HepG2 (cell line): ENCODE measurements around the gene PTPRM. TPM values are rescaled to one million over a fixed set of nuclear protein-coding genes. Genes with fewer than 3 reads are reported as not detected.

Experiments used
- ATAC-seq: fragments of 200-7000 bp; cut with Tn5 transposase; 3 replicates; pipeline ENCODE4 v1.9.1; 2020; ENCODE audit warnings: mild to moderate bottlenecking, moderate library complexity
- BruUV-seq: library from RNA; stranded (reverse); fragments of 400-500 nt; replicated peaks from 2 replicates; lab custom pipeline; 2021; lab: Mats Ljungman, UMichigan
- CTCF ChIA-PET: fragments of 300-600 bp; formaldehyde crosslinking; extraction: SDS; loops from one replicate; lab custom pipeline; 2021; ENCODE audit warnings: low total read pairs, inconsistent platforms, low intra/inter-chr PET ratio; lab: Yijun Ruan, JAX
- POLR2A ChIA-PET: fragments of 350-600 bp; sonication (Branson Sonifier 250); formaldehyde crosslinking; loops from one replicate; lab custom pipeline; 2020; ENCODE audit warnings: antibody characterized with exemption, inconsistent platforms; lab: Yijun Ruan, JAX
- DNase-seq: peaks from one replicate; pipeline ENCODE4 v3.0.0-alpha.2; 2015; ENCODE audit warnings: low spot score
- FAIRE-seq: peaks from 3 replicates; lab custom pipeline; 2011; peaks lifted over from hg19 to GRCh38; lab: Jason Lieb, UNC
- H2AFZ ChIP-seq: one replicate; pipeline ENCODE4 v1.6.1; 2011; ENCODE audit warnings: low read length, inconsistent platforms
- H3K27ac ChIP-seq: fragments of 300-600 bp; 3 replicates; pipeline ENCODE4 v1.8.0; 2011; ENCODE audit warnings: mixed run types, mild to moderate bottlenecking, mixed read lengths, low read length, inconsistent platforms; ENCODE audit not compliant: insufficient read depth; ENCODE audit errors: extremely low read length
- H3K27me3 ChIP-seq, 2 experiments: fragments of 200-600 bp in 1 of 2; 2 replicates in 1 of 2; 3 replicates in 1 of 2; pipeline versions ENCODE4 v1.6.0 to v1.8.0; 2011; ENCODE audit warnings: low read length in 2 of 2, mild to moderate bottlenecking in 2 of 2, moderate library complexity in 2 of 2, inconsistent platforms in 1 of 2; ENCODE audit not compliant: insufficient read depth in 2 of 2, control insufficient read depth in 1 of 2
- H3K36me3 ChIP-seq, 2 experiments: fragments of 200-600 bp in 1 of 2; replicated peaks in 1 of 2; 2 replicates in 1 of 2; 3 replicates in 1 of 2; pipeline versions ENCODE4 v1.5.1 to v1.8.0; 2011; ENCODE audit warnings: low read length in 2 of 2, inconsistent platforms in 1 of 2; ENCODE audit not compliant: insufficient read depth in 2 of 2, control insufficient read depth in 1 of 2
- H3K4me1 ChIP-seq: 2 replicates; pipeline ENCODE4 v1.5.1; 2012; ENCODE audit warnings: low read length, inconsistent platforms; ENCODE audit not compliant: insufficient read depth
- H3K4me2 ChIP-seq: 2 replicates; pipeline ENCODE4 v1.6.0; 2011; ENCODE audit warnings: low read depth, low read length, inconsistent platforms
- H3K4me3 ChIP-seq, 3 experiments: fragments of 200-600 bp in 1 of 3; sonication (generic), shearing (Covaris generic) in 1 of 3; replicated peaks in 1 of 3; 2 replicates each; pipeline ENCODE4 v1.5.1; 2011 to 2016; ENCODE audit warnings: low read length in 3 of 3, inconsistent platforms in 2 of 3, low read depth in 2 of 3, mild to moderate bottlenecking in 2 of 3, control low read depth in 1 of 3, mixed read lengths in 1 of 3; ENCODE audit not compliant: insufficient read depth in 1 of 3
- H3K79me2 ChIP-seq: one replicate; pipeline ENCODE4 v1.6.1; 2011; ENCODE audit warnings: low read length, inconsistent platforms; ENCODE audit not compliant: insufficient read depth
- H3K9ac ChIP-seq: 2 replicates; pipeline ENCODE4 v1.6.0; 2011; ENCODE audit warnings: mild to moderate bottlenecking, low read depth, low read length, inconsistent platforms; ENCODE audit not compliant: insufficient read depth
- H3K9me3 ChIP-seq: 2 replicates; pipeline ENCODE4 v1.5.1; 2012; ENCODE audit warnings: mild to moderate bottlenecking, low read length
- H4K20me1 ChIP-seq: 2 replicates; pipeline ENCODE4 v1.6.0; 2011; ENCODE audit warnings: inconsistent platforms, mild to moderate bottlenecking, low read length, moderate library complexity; ENCODE audit not compliant: insufficient read depth
- DR1 ChIP-seq: sonication (generic); formaldehyde crosslinking; IDR thresholded peaks from 2 replicates; pipeline ENCODE4 v1.8.0; 2021; ENCODE audit warnings: mild to moderate bottlenecking, missing genetic modification reagents, inconsistent platforms
- HNF4G ChIP-seq, 2 experiments: sonication (generic) in 1 of 2; formaldehyde crosslinking in 1 of 2; IDR thresholded peaks; 2 replicates each; pipeline versions ENCODE4 v1.4.0 to v1.6.1; 2011 to 2020; ENCODE audit warnings: borderline replicate concordance in 2 of 2, low read depth in 2 of 2, mild to moderate bottlenecking in 2 of 2, low read length in 1 of 2, missing genetic modification reagents in 1 of 2, moderate library complexity in 1 of 2
- PHF21A ChIP-seq: sonication (generic); formaldehyde crosslinking; IDR thresholded peaks from 2 replicates; pipeline ENCODE4 v1.5.0; 2020; ENCODE audit warnings: mild to moderate bottlenecking, missing genetic modification reagents
- POLR2G ChIP-seq: fragments of 200-400 bp; formaldehyde crosslinking; IDR thresholded peaks from 2 replicates; pipeline ENCODE4 v1.6.1; 2018; ENCODE audit warnings: mild to moderate bottlenecking, low read depth, low read length, moderate library complexity
- PRDM10 ChIP-seq: sonication (generic); formaldehyde crosslinking; IDR thresholded peaks from 2 replicates; pipeline ENCODE4 v1.4.0; 2020; ENCODE audit warnings: low read depth, missing genetic modification reagents
- SOX13 ChIP-seq, 3 experiments: fragments of 450-650 bp in 1 of 3; sonication (generic) in 1 of 3; formaldehyde crosslinking in 1 of 3; IDR thresholded peaks in 2 of 3; conservative IDR thresholded peaks in 1 of 3; 2 replicates each; pipeline versions ENCODE4 v1.5.0 to v1.6.1; 2016 to 2020; ENCODE audit warnings: antibody characterized with exemption in 1 of 3, mild to moderate bottlenecking in 1 of 3, missing compliant biosample characterization in 1 of 3, missing genetic modification reagents in 1 of 3, moderate library complexity in 1 of 3
- STAT6 ChIP-seq: sonication (generic); formaldehyde crosslinking; IDR thresholded peaks from 2 replicates; pipeline ENCODE4 v1.4.0; 2020; ENCODE audit warnings: missing genetic modification reagents, mild to moderate bottlenecking, borderline replicate concordance
- TCF7 ChIP-seq: sonication (generic); IDR thresholded peaks from 2 replicates; pipeline ENCODE4 v1.6.1; 2016; ENCODE audit warnings: antibody characterized with exemption, low read depth
- ZFY ChIP-seq: sonication (generic); formaldehyde crosslinking; IDR thresholded peaks from 2 replicates; pipeline ENCODE4 v1.4.0; 2020; ENCODE audit warnings: missing genetic modification reagents
- ZNF275 ChIP-seq: sonication (generic); formaldehyde crosslinking; IDR thresholded peaks from 2 replicates; pipeline ENCODE4 v1.8.0; 2022; ENCODE audit warnings: missing genetic modification reagents, mild to moderate bottlenecking, inconsistent platforms, borderline replicate concordance
- ZNF503 ChIP-seq: sonication (generic); formaldehyde crosslinking; IDR thresholded peaks from 2 replicates; pipeline ENCODE4 v1.4.0; 2020; ENCODE audit warnings: missing genetic modification reagents
- ZNF607 ChIP-seq: sonication (generic); formaldehyde crosslinking; IDR thresholded peaks from 2 replicates; pipeline ENCODE4 v1.5.1; 2020; ENCODE audit warnings: missing genetic modification reagents, mild to moderate bottlenecking, borderline replicate concordance
- ZNF747 ChIP-seq: sonication (generic); formaldehyde crosslinking; IDR thresholded peaks from 2 replicates; pipeline ENCODE4 v1.8.1; 2023; ENCODE audit warnings: missing genetic modification reagents, mild to moderate bottlenecking, borderline replicate concordance
- ZNF83 ChIP-seq: sonication (generic); formaldehyde crosslinking; IDR thresholded peaks from 2 replicates; pipeline ENCODE4 v1.4.0; 2020; ENCODE audit warnings: missing genetic modification reagents, mild to moderate bottlenecking, borderline replicate concordance
- WGBS: methylation state at CpG from one replicate; pipeline ENCODE4 v1.1.6; 2017; ENCODE audit warnings: low lambda C conversion rate; 5-methylcytosine and 5-hydroxymethylcytosine counted together
- in situ Hi-C: cut with HindIII; loops from 2 replicates; pipeline ENCODE4 v1.10.0; 2017; ENCODE audit warnings: low pct_unique_long_range_greater_than_20kb; ENCODE audit not compliant: extremely low pct_ligation_motif_present
- intact Hi-C: fragments of 100-400 bp; cut with micrococcal nuclease; formaldehyde crosslinking; loops from one replicate; pipeline ENCODE4 v1.10.0; 2022; ENCODE audit not compliant: unreplicated experiment
- polyA plus RNA-seq, 8 experiments: library from polyadenylated mRNA; depleted of rRNA in 3 of 8; stranded (reverse) in 7 of 8; unstranded in 1 of 8; fragments of >200 nt; fragmentation: Illumina TruSeq in 4 of 8; extraction: Trizol in 4 of 8; gene quantifications; 2 replicates each; pipeline versions ENCODE4 v1.2.1 to v1.2.3, GENCODE V29; 2011 to 2016; ENCODE audit warnings: low read depth in 4 of 8, missing spikeins in 1 of 8, mixed read lengths in 1 of 8; ENCODE audit not compliant: insufficient read depth in 1 of 8
- total RNA-seq, 5 experiments: library from RNA; depleted of rRNA; stranded (reverse); fragments of >200 nt; fragmentation: Illumina TruSeq; extraction: Trizol; gene quantifications; 2 replicates each; pipeline ENCODE4 v1.2.3, GENCODE V29; 2016; ENCODE audit warnings: low read depth in 1 of 5

The PTPRM gene
- total and polyA plus RNA-seq, 2 of the 13 experiments (the other 11 are each of a cell fraction or from before 2014, with no cell fraction given) = 12.6 to 108 TPM

GRCh38 chr18:7662866-7663265 is 95.8 kb downstream of the PTPRM start:
- intact Hi-C loops (no loop called here), in situ Hi-C loops (no loop called here)
- ChIA-PET CTCF (no interaction called here), POLR2A (no interaction called here)
- no peaks in the 10 kb centered on the region for H3K9me3 ChIP-seq
- no peaks in the 10 kb centered on the region; the same call in 1 of the 2 replicates for H4K20me1 ChIP-seq
- no peak overlapping the region for H3K4me3 ChIP-seq
- peaks cover 4% of the 10 kb centered on the region for H3K79me2 ChIP-seq
- no peak overlapping the region for H3K9ac ChIP-seq
- H3K4me2 ChIP-seq = no peak overlapping the region
- WGBS = 88% methylated on average over 1 of the region's 2 CpGs
- no TSS peak for BruUV-seq
- H3K27ac ChIP-seq = no peak overlapping the region
- H3K27me3 ChIP-seq = no peaks in the 10 kb centered on the region
- FAIRE-seq (no peak), ATAC-seq (no peak), DNase-seq (no peak)
- peaks cover 17% of the 10 kb centered on the region for H3K4me1 ChIP-seq
- H3K36me3 ChIP-seq = no peaks in the 10 kb centered on the region; a peak in 1 of 5 replicates
- H2AFZ ChIP-seq = no peak overlapping the region
- TF ChIP-seq ZNF747 (CRISPR knock-in tag) = no peak
- TF ChIP-seq DR1 (CRISPR knock-in tag) = no peak
- no peak for TF ChIP-seq STAT6 (CRISPR knock-in tag)
- no peak for TF ChIP-seq POLR2G
- no peak for TF ChIP-seq PRDM10
- TF ChIP-seq ZNF607 = no peak
- no peak for TF ChIP-seq SOX13 (IDR thresholded peaks at IDR 0.05)
- TF ChIP-seq SOX13 (CRISPR knock-in tag; conservative IDR thresholded peaks at IDR 0.05 in 1 of 2, IDR thresholded peaks at IDR 0.05 in 1 of 2) = no peak
- TF ChIP-seq ZFY = no peak
- no peak for TF ChIP-seq HNF4G (IDR thresholded peaks at IDR 0.05; ENCODE audit: borderline replicate concordance, low read depth, low read length)
- TF ChIP-seq HNF4G (CRISPR knock-in tag; IDR thresholded peaks at IDR 0.05; ENCODE audit: borderline replicate concordance, low read depth) = no peak
- no peak for TF ChIP-seq PHF21A (CRISPR knock-in tag)
- no peak for TF ChIP-seq ZNF275 (CRISPR knock-in tag)
- no peak for TF ChIP-seq ZNF503 (CRISPR knock-in tag)
- TF ChIP-seq ZNF83 (CRISPR knock-in tag) = no peak
- TF ChIP-seq TCF7 = no peak
